Naive thymus-derived CD4-positive, alpha-beta T cell (primary cell): ENCODE results near the gene FXR1. TPM values are rescaled to one million over a fixed set of nuclear protein-coding genes. Genes with fewer than 3 reads are reported as not detected.
"Not testable (repeated sequence)": the region's sequence is repeated elsewhere in the genome, so short reads cannot be mapped to it uniquely, and the experiment has no call there.

Source experiments
- ATAC-seq: fragments of 150-1000 bp; cut with Tn5 transposase; 2 replicates; pipeline ENCODE4 v1.10.0; 2021; ENCODE audit warnings: mild to moderate bottlenecking, moderate library complexity
- CTCF ChIA-PET: fragments of 350-600 bp; sonication (Branson Sonifier 250); formaldehyde crosslinking; loops from one replicate; lab custom pipeline; 2021; ENCODE audit warnings: antibody characterized with exemption; lab: Charles Lee
- POLR2A ChIA-PET: fragments of 350-600 bp; sonication (Branson Sonifier 250); formaldehyde crosslinking; loops from one replicate; lab custom pipeline; 2021; ENCODE audit warnings: antibody characterized with exemption, inconsistent platforms; lab: Charles Lee
- DNase-seq, 9 donors: peaks; one replicate each; pipeline versions ENCODE4 v3.0.0 to v3.0.0-alpha.2; 2020 to 2022; ENCODE audit warnings: mixed read lengths in 1 of 9
- H3K27ac ChIP-seq: one replicate; pipeline ENCODE4 v1.7.0; 2013; ENCODE audit warnings: mild to moderate bottlenecking, low read depth, low read length, moderate library complexity
- H3K27me3 ChIP-seq, 2 donors: one replicate each; pipeline ENCODE4 v1.7.0; 2013; ENCODE audit warnings: low read length in 2 of 2, mild to moderate bottlenecking in 2 of 2, moderate library complexity in 2 of 2; ENCODE audit not compliant: control insufficient read depth in 2 of 2, insufficient read depth in 2 of 2
- H3K36me3 ChIP-seq, 3 experiments: 1 replicate in 2 of 3; 2 replicates in 1 of 3; pipeline ENCODE4 v1.7.0; 2013; ENCODE audit warnings: low read length in 3 of 3, mild to moderate bottlenecking in 3 of 3, moderate library complexity in 1 of 3; ENCODE audit not compliant: insufficient read depth in 3 of 3, control insufficient read depth in 2 of 3
- H3K4me1 ChIP-seq, 2 donors: one replicate each; pipeline ENCODE4 v1.7.0; 2013; ENCODE audit warnings: low read length in 2 of 2, mild to moderate bottlenecking in 2 of 2, moderate library complexity in 1 of 2; ENCODE audit not compliant: control insufficient read depth in 2 of 2, insufficient read depth in 2 of 2
- H3K4me3 ChIP-seq: 2 replicates; pipeline ENCODE4 v1.7.0; 2013; ENCODE audit warnings: mild to moderate bottlenecking, low read length
- H3K9me3 ChIP-seq, 3 experiments: 1 replicate in 2 of 3; 2 replicates in 1 of 3; pipeline ENCODE4 v1.7.0; 2013; ENCODE audit warnings: low read length in 3 of 3; ENCODE audit not compliant: control insufficient read depth in 2 of 3
- H3K27ac Mint-ChIP-seq, 9 donors: one replicate each; pipeline ENCODE4 v1.8.0; 2020 to 2022; ENCODE audit warnings: mixed read lengths in 9 of 9, mild to moderate bottlenecking in 8 of 9, moderate library complexity in 5 of 9, inconsistent platforms in 2 of 9
- H3K27me3 Mint-ChIP-seq, 5 donors: one replicate each; pipeline ENCODE4 v1.8.0; 2021 to 2022; ENCODE audit warnings: mixed read lengths in 5 of 5, mild to moderate bottlenecking in 1 of 5
- H3K36me3 Mint-ChIP-seq, 5 donors: one replicate each; pipeline ENCODE4 v1.8.0; 2020 to 2022; ENCODE audit warnings: mixed read lengths in 5 of 5, mild to moderate bottlenecking in 3 of 5, inconsistent platforms in 1 of 5
- H3K4me1 Mint-ChIP-seq, 7 donors: one replicate each; pipeline ENCODE4 v1.8.0; 2020 to 2022; ENCODE audit warnings: mixed read lengths in 7 of 7, mild to moderate bottlenecking in 3 of 7, inconsistent platforms in 1 of 7
- H3K4me3 Mint-ChIP-seq, 10 donors: one replicate each; pipeline ENCODE4 v1.8.0; 2020 to 2022; ENCODE audit warnings: mild to moderate bottlenecking in 10 of 10, mixed read lengths in 10 of 10, moderate library complexity in 6 of 10, inconsistent platforms in 2 of 10
- H3K9me3 Mint-ChIP-seq, 11 donors: one replicate each; pipeline ENCODE4 v1.8.0; 2020 to 2022; ENCODE audit warnings: mixed read lengths in 11 of 11, mild to moderate bottlenecking in 4 of 11, inconsistent platforms in 1 of 11, moderate library complexity in 1 of 11
- intact Hi-C, 2 donors: fragments of 100-400 bp; cut with micrococcal nuclease; formaldehyde crosslinking; loops; one replicate each; pipeline ENCODE4 v1.15.1; 2023
- polyA plus RNA-seq, 2 donors: library from polyadenylated mRNA; unstranded; fragments of 300-500 nt; fragmentation: Illumina TruSeq; gene quantifications; one replicate each; pipeline ENCODE4 v1.2.3, GENCODE V29; 2021
- total RNA-seq, 6 experiments: library from RNA in 5 of 6; stranded (reverse) in 5 of 6; gene quantifications; 1 replicate in 5 of 6; 2 replicates in 1 of 6; pipeline ENCODE4 v1.2.3 and lab custom pipeline; 2021 to 2026

Gene FXR1
- total RNA-seq (100 to 1,000 TPM; 108 to 151 (median 129) TPM), polyA plus RNA-seq (10 to 100 TPM; 53.0 to 63.0 TPM), total RNA-seq (lab: John Stamatoyannopoulos, UW) (177 reads per million, percentile 92 among the genes with 10 or more reads in this experiment)

DNA sequence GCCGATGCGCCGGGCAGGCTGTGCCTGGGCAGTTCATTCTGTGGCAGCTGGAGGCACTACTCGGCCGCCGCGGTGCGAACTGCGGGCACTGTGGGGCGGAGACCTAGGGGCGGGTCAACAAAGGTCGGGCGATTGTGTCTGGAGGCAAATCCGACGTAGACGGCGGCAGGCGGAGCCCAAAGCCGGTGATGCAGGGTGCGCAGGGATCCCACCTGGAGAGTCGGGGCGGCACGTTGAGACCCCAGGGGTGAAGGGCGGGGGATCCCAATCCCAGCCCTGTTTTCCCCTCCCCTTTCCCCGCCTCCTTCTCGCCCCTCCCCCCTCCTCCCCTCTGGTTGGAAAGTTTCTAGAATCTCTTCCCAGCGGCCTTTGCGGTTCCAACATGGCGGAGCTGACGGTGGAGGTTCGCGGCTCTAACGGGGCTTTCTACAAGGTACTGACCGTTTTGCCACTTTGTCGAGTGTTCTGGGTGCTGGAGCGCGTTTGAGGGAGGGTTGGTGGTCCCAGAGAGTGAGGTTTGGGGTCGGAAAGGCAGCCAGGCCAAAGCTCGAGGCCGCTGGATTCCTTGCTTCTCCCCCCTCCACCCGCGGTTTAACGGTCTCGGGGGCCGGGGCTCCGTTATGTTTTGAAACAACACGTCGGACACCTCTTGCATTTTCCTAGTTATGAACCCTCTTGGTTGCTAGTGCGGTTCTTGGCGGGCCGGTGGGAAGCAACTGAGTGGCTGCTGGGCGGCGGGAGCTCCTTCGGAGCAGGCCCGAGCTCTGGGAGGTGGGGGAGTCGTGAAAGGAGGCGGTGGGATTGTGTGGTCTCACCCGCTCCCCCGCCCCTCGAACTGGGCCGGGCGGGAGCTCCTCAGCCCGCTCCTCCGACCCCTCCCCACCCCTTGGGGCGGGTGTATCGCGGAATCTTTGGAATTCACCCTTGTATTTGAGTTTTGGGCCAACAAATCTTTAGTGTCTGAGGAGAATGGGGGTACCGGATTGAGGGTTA lies at the start of gene FXR1:
Gene FXR1 (plus strand): TSS at position 367 of the 993 bp plus-strand sequence. CDS start 16 bp downstream, at position 383.
- intact Hi-C loops, result loop anchor here (1.0 to 5.0 kb wide), 12 partner anchors 40 to 1882 kb away; partner anchors contain the start of genes DNAJC19 (in 2 of the 2), MRPL47 (in 2 of the 2), NDUFB5 (in 2 of the 2) and PIK3CA (in 2 of the 2)
- peak; percentile 95 for ATAC-seq
- H3K4me1 ChIP-seq, result peaks cover 17 to 25% of the 10 kb centered on the region in 2 donors
- peak within 1 kb of the TSS; percentile 97 for H3K27ac ChIP-seq
- POLR2A ChIA-PET, result interaction anchor here (0.6 to 4.4 kb wide), 10 partner anchors 10 to 1764 kb away, joined by 3 to 42 read pairs (median 4); partner anchors contain the start of genes DNAJC19, PIK3CA and TTC14
- H3K27me3 ChIP-seq, result no peaks in the 10 kb centered on the region
- CTCF ChIA-PET, result no interaction called here
- Mint-ChIP-seq H3K36me3 (peaks cover 0 to 11% (median 5%) of the 10 kb centered on the region in 5 donors), H3K9me3 (no peaks in the 10 kb centered on the region), H3K4me3 (peak within 1 kb of the TSS; percentile 91 to 98 (median 96)), H3K27ac (peak within 1 kb of the TSS; percentile 94 to 100 (median 97)), H3K27me3 (no peaks in the 10 kb centered on the region), H3K4me1 (peaks cover 35 to 76% (median 67%) of the 10 kb centered on the region in 7 donors)
- no peaks in the 10 kb centered on the region for H3K9me3 ChIP-seq
- DNase-seq, result peak; percentile 80 to 91 (median 89)
- H3K36me3 ChIP-seq, result peaks cover 0 to 8% (median 0%) of the 10 kb centered on the region in 3 experiments
- H3K4me3 ChIP-seq, result peak within 1 kb of the TSS; percentile 80

DNA sequence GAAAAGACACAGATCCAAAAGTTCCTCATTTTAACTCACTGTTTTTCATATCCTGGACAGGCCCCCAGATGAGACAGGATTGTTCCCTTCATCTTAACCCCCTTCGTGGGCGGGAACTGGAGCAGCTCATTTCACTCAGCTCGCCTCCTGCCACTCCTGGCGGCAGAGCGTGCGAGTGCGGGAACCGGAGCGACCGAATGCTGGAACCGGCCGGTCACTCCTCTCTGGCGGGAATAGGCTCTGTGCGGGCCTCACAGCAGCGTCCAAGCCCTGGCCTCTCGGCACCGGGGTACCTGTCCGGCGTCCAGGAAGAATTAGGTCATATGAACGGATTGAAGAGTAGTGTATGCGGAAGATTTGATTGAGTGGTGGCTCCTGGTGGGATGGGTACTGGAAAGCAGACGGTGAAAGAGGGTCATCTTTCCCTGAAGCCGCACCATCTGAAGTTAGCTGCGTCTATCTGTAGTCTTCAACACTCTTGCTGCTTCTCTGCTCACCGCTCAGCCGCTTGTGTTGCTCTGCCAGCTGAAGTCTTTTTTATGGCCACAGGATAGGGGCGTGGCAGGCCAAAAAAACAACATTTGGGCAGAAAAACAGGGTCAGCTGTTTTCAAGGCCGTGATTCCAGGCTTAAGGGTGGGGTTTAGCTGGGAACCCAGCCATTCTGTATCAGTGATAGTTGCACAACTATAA lies 42.3 kb upstream of the FXR1 start:
- H3K27me3 Mint-ChIP-seq, result peaks cover 35 to 50% (median 41%) of the 10 kb centered on the region in 5 donors
- Histone ChIP-seq H3K27ac (no peak overlapping the region), H3K36me3 (no peaks in the 10 kb centered on the region), H3K27me3 (no peaks in the 10 kb centered on the region), H3K4me3 (no peak overlapping the region), H3K9me3 (no peaks in the 10 kb centered on the region), H3K4me1 (no peaks in the 10 kb centered on the region)
- no peak for DNase-seq
- ATAC-seq, result no peak
- no peak overlapping the region for H3K27ac Mint-ChIP-seq
- intact Hi-C loops, result no loop called here
- peaks cover 0 to 3% (median 0%) of the 10 kb centered on the region in 11 donors for H3K9me3 Mint-ChIP-seq
- H3K4me3 Mint-ChIP-seq, result peak overlapping the region in 7 of 10 donors; percentile 8 to 65 (median 19)
- ChIA-PET POLR2A (no interaction called here), CTCF (no interaction called here)
- H3K36me3 Mint-ChIP-seq, result peaks cover 0 to 5% (median 0%) of the 10 kb centered on the region in 5 donors
- peaks cover 0 to 7% (median 5%) of the 10 kb centered on the region in 7 donors for H3K4me1 Mint-ChIP-seq

DNA sequence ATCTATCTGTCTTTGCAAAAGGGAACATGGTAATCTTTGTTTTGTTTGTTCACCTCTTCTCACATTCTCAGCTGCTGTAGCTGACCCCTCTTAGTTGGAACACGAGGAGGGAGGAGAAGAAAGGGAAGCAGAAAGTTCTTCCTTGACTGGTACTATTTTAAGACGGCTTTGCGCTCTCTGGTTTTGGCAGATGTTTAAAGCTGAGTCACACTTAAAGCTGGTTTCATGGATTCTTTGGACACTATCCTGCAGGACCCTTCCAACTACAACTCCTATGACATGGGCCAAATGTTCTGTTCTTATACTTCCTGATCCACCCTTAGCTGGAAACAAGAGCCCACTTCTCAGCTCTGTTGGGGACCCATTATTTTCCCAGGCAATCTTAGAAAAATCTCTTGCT lies 40.6 kb upstream of the FXR1 start:
- H3K36me3 ChIP-seq, result no peaks in the 10 kb centered on the region
- Mint-ChIP-seq H3K27ac (no peak overlapping the region), H3K4me1 (peaks cover 0 to 7% (median 5%) of the 10 kb centered on the region in 7 donors), H3K9me3 (peaks cover 0 to 3% (median 0%) of the 10 kb centered on the region in 11 donors), H3K4me3 (no peak overlapping the region), H3K27me3 (peaks cover 35 to 57% (median 48%) of the 10 kb centered on the region in 5 donors), H3K36me3 (peaks cover 0 to 5% (median 0%) of the 10 kb centered on the region in 5 donors)
- no peak overlapping the region for H3K4me3 ChIP-seq
- no peak overlapping the region for H3K27ac ChIP-seq
- H3K9me3 ChIP-seq, result no peaks in the 10 kb centered on the region
- DNase-seq, result no peak
- intact Hi-C loops, result no loop called here
- H3K4me1 ChIP-seq, result no peaks in the 10 kb centered on the region
- ChIA-PET POLR2A (interaction anchor here (1.0 kb wide), 1 partner anchor 10 kb away, joined by 3 read pairs; no protein-coding TSS in a partner anchor), CTCF (interaction anchor here (0.5 kb wide), 1 partner anchor 202 kb away, joined by 3 read pairs; no protein-coding TSS in a partner anchor)
- ATAC-seq, result no peak
- H3K27me3 ChIP-seq, result no peaks in the 10 kb centered on the region

DNA sequence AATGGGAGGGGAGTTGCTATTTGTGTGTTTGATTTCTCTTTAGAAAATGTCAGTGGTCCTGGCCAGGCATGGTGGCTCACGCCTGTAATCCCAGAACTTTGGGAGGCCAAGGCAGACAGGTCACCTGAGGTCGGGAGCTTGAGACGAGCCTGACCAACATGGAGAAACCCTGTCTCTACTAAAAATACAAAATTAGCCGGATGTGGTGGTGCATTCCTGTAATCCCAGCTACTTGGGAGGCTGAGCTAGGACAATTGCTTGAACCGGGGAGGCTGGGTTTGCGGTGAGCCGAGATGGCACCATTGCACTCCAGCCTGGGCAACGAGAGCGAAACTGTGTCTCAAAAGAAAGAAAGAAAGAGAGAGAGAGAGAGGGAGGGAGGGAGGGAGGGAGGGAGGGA lies 40.0 kb upstream of the FXR1 start:
- intact Hi-C loops, H3K27ac Mint-ChIP-seq, H3K9me3 ChIP-seq, DNase-seq, CTCF ChIA-PET, ATAC-seq, H3K9me3 Mint-ChIP-seq, H3K4me3 Mint-ChIP-seq, H3K4me3 ChIP-seq, H3K4me1 ChIP-seq, H3K27ac ChIP-seq, H3K27me3 ChIP-seq, H3K4me1 Mint-ChIP-seq, H3K36me3 ChIP-seq, H3K36me3 Mint-ChIP-seq: not testable (repeated sequence)
- POLR2A ChIA-PET, result interaction anchor here (1.0 kb wide), 1 partner anchor 10 kb away, joined by 3 read pairs; no protein-coding TSS in a partner anchor
- H3K27me3 Mint-ChIP-seq, result peaks cover 35 to 56% (median 51%) of the 10 kb centered on the region in 5 donors

DNA sequence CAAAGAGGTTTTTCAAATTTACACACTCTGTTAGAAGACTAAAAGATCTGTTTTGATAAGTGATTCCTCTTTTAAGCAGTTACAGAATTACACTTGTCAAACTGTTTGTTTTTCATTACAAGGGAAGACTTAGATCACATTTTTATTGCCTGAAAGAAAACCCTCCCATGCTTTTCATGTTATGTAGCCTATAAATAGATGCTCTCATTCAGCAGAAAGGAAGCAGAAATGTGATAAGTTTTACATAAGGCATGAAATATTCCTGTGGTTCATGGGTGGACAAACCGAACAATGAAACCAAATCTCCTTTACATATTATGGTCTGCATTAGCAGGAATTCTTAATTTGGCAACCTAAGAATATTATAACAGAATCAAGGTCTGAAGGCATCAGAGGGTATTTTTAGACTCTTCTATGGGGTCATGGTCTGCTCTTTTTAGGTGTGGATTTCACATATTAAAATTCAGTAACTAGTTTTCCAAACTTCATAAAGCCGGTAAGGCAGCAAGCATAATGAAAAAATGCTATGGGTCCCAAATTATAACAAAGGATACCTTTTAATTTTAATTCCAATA lies 37.3 kb upstream of the FXR1 start:
- no peak for ATAC-seq
- H3K4me1 Mint-ChIP-seq, result peaks cover 0 to 3% (median 2%) of the 10 kb centered on the region in 7 donors
- H3K9me3 Mint-ChIP-seq, result no peaks in the 10 kb centered on the region
- H3K4me3 Mint-ChIP-seq, result no peak overlapping the region
- no peak for DNase-seq
- peaks cover 22 to 41% (median 29%) of the 10 kb centered on the region in 5 donors for H3K27me3 Mint-ChIP-seq
- Histone ChIP-seq H3K27me3 (no peaks in the 10 kb centered on the region), H3K4me3 (no peak overlapping the region), H3K9me3 (no peaks in the 10 kb centered on the region), H3K27ac (no peak overlapping the region), H3K4me1 (no peaks in the 10 kb centered on the region), H3K36me3 (no peaks in the 10 kb centered on the region)
- POLR2A ChIA-PET, result no interaction called here
- intact Hi-C loops, result no loop called here
- H3K36me3 Mint-ChIP-seq, result no peaks in the 10 kb centered on the region
- CTCF ChIA-PET, result no interaction called here
- no peak overlapping the region for H3K27ac Mint-ChIP-seq
